Liver (tissue), 9 donors: ENCODE measurements around the gene NADSYN1. TPM values are rescaled to one million over a fixed set of nuclear protein-coding genes. Genes with fewer than 3 reads are reported as not detected.

Experiments used
- DNase-seq: peaks from one replicate; pipeline ENCODE4 v3.0.0-alpha.2; 2017; ENCODE audit warnings: low spot score
- H3K27ac ChIP-seq, 2 donors: one replicate each; pipeline ENCODE4 v1.7.0; 2013; ENCODE audit warnings: inconsistent platforms in 2 of 2, low read length in 2 of 2, control low read depth in 1 of 2, low read depth in 1 of 2, mild to moderate bottlenecking in 1 of 2
- H3K27me3 ChIP-seq, 4 donors: one replicate each; pipeline versions ENCODE4 v1.6.1 to v1.7.0; 2013; ENCODE audit warnings: low read length in 3 of 4, inconsistent platforms in 1 of 4, mild to moderate bottlenecking in 1 of 4, moderate library complexity in 1 of 4; ENCODE audit not compliant: control insufficient read depth in 4 of 4, insufficient read depth in 4 of 4
- H3K36me3 ChIP-seq, 4 donors: one replicate each; pipeline versions ENCODE4 v1.6.1 to v1.7.0; 2013; ENCODE audit warnings: low read length in 3 of 4, mild to moderate bottlenecking in 3 of 4, low read depth in 1 of 4, moderate library complexity in 1 of 4; ENCODE audit not compliant: control insufficient read depth in 4 of 4, insufficient read depth in 3 of 4
- H3K4me1 ChIP-seq, 4 donors: one replicate each; pipeline versions ENCODE4 v1.6.1 to v1.7.0; 2013; ENCODE audit warnings: low read length in 3 of 4, mild to moderate bottlenecking in 3 of 4, moderate library complexity in 1 of 4; ENCODE audit not compliant: control insufficient read depth in 4 of 4, insufficient read depth in 4 of 4
- H3K4me3 ChIP-seq, 3 donors: one replicate each; pipeline versions ENCODE4 v1.6.1 to v1.7.0; 2013; ENCODE audit warnings: low read length in 3 of 3, control low read depth in 1 of 3, low read depth in 1 of 3, mild to moderate bottlenecking in 1 of 3
- H3K9ac ChIP-seq, 2 donors: one replicate each; pipeline ENCODE4 v1.7.0; 2013; ENCODE audit warnings: low read length in 2 of 2, mild to moderate bottlenecking in 2 of 2, moderate library complexity in 2 of 2, control low read depth in 1 of 2, low read depth in 1 of 2
- H3K9me3 ChIP-seq, 4 donors: one replicate each; pipeline versions ENCODE4 v1.6.1 to v1.7.0; 2013; ENCODE audit warnings: low read length in 3 of 4; ENCODE audit not compliant: control insufficient read depth in 4 of 4
- EGR1 ChIP-seq, 2 donors: IDR thresholded peaks; 2 replicates each; pipeline ENCODE4 v1.6.1; 2016 to 2018; ENCODE audit warnings: antibody characterized with exemption in 2 of 2, low read depth in 2 of 2
- FOXA1 ChIP-seq: IDR thresholded peaks from 2 replicates; pipeline ENCODE4 v1.6.1; 2016; ENCODE audit warnings: antibody characterized with exemption
- FOXA2 ChIP-seq: IDR thresholded peaks from 2 replicates; pipeline ENCODE4 v1.6.1; 2016; ENCODE audit warnings: antibody characterized with exemption
- GABPA ChIP-seq, 2 donors: IDR thresholded peaks in 1 of 2; conservative IDR thresholded peaks in 1 of 2; 2 replicates each; pipeline ENCODE4 v1.6.1; 2016; ENCODE audit warnings: antibody characterized with exemption in 2 of 2, mild to moderate bottlenecking in 1 of 2, moderate library complexity in 1 of 2
- HNF4G ChIP-seq: IDR thresholded peaks from 2 replicates; pipeline ENCODE4 v1.6.1; 2016; ENCODE audit warnings: antibody characterized with exemption
- JUND ChIP-seq, 2 donors: IDR thresholded peaks; 2 replicates each; pipeline ENCODE4 v1.6.1; 2016; ENCODE audit warnings: antibody characterized with exemption in 2 of 2
- NR2F2 ChIP-seq: IDR thresholded peaks from 2 replicates; pipeline ENCODE4 v1.6.1; 2016; ENCODE audit warnings: antibody characterized with exemption
- RAD21 ChIP-seq, 2 donors: IDR thresholded peaks; 2 replicates each; pipeline ENCODE4 v1.6.1; 2016; ENCODE audit warnings: antibody characterized with exemption in 2 of 2, mild to moderate bottlenecking in 2 of 2
- RXRA ChIP-seq, 2 donors: IDR thresholded peaks; 2 replicates each; pipeline ENCODE4 v1.6.1; 2017 to 2018; ENCODE audit warnings: antibody characterized with exemption in 2 of 2, mild to moderate bottlenecking in 1 of 2
- SP1 ChIP-seq: IDR thresholded peaks from 2 replicates; pipeline ENCODE4 v1.6.1; 2018; ENCODE audit warnings: antibody characterized with exemption, mild to moderate bottlenecking
- TAF1 ChIP-seq: conservative IDR thresholded peaks from 2 replicates; pipeline ENCODE4 v1.6.1; 2016; ENCODE audit warnings: antibody characterized with exemption, mild to moderate bottlenecking
- YY1 ChIP-seq: IDR thresholded peaks from 2 replicates; pipeline ENCODE4 v1.6.1; 2016; ENCODE audit warnings: antibody characterized with exemption, mild to moderate bottlenecking
- WGBS: extraction: QIAGEN DNeasy Blood & Tissue Kit; methylation state at CpG from one replicate; pipeline ENCODE4 v1.1.7; 2013; 5-methylcytosine and 5-hydroxymethylcytosine counted together
- polyA plus RNA-seq, 2 donors: library from polyadenylated mRNA; stranded (reverse) in 1 of 2; unstranded in 1 of 2; fragments of 200-250 nt in 1 of 2; fragments of >200 nt in 1 of 2; fragmentation: Nextera tagmentation in 1 of 2; extraction: Ambion mirVana in 1 of 2; gene quantifications; one replicate each; pipeline versions ENCODE4 v1.2.1 to v1.2.3, GENCODE V29; 2013 to 2015
- total RNA-seq, 2 donors: library from RNA; depleted of rRNA; stranded (reverse); fragments of >200 nt; gene quantifications; one replicate each; pipeline ENCODE4 v1.2.3, GENCODE V29; 2014
- TF ChIP-seq, protein P1 (sequence below): IDR thresholded peaks from 2 replicates; pipeline ENCODE4 v1.6.1; 2016; ENCODE audit warnings: antibody characterized with exemption
- TF ChIP-seq, protein P2 (sequence below): IDR thresholded peaks from 2 replicates; pipeline ENCODE4 v1.6.1; 2016; ENCODE audit warnings: antibody characterized with exemption, mild to moderate bottlenecking
- TF ChIP-seq, protein P3 (sequence below): IDR thresholded peaks from 2 replicates; pipeline ENCODE4 v1.6.1; 2016; ENCODE audit warnings: antibody characterized with exemption
- TF ChIP-seq, protein P4 (sequence below): fragments of 150-350 bp; IDR thresholded peaks from 2 replicates; pipeline ENCODE4 v1.5.1; 2017; ENCODE audit warnings: improper control_type of control experiment, low read depth, low read length; ENCODE audit not compliant: missing input control
- TF ChIP-seq, protein P5 (sequence below): IDR thresholded peaks from 2 replicates; pipeline ENCODE4 v1.6.1; 2016; ENCODE audit warnings: antibody characterized with exemption
- donor health status: healthy.
- donor health status: healthy.
- donor health status: healthy.
- donor health status: healthy.
- donor health status: healthy.

Gene NADSYN1
- total and polyA plus RNA-seq, 4 donors: 16.6 to 33.6 (median 22.2) TPM

DNA sequence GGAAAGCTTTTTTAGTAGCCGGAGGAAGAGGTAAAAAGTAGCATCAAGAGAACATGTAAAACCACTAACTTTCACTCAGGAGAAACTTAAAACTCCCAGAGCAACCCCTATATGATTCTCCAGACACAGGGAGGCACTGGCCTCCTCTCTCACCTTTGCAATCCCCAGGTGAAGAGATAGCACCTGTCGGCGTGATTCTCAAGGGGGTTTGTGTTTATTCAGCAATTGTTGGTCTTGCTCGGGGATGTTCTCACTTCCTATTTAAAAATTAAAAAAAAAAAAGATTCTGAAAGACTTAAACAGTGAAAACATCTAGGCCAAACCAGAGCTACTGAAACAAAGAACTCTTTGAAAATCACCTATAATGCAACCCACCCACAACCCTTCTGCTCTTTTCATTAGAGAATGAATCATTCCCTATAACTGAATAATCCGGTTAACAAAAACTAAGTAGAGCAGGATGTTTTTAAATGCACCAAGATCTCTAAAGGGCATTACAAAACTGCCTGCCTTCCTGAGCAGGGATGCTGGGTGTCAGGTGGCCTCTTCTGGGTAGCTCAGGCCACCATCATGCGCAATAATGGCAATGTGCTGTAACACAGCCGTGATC lies 29.7 kb upstream of the NADSYN1 start:
- H3K9me3 ChIP-seq: no peaks in the 10 kb centered on the region
- no peak overlapping the region for H3K4me3 ChIP-seq
- no peak overlapping the region for H3K27ac ChIP-seq
- peaks cover 0 to 14% (median 10%) of the 10 kb centered on the region in 4 donors for H3K4me1 ChIP-seq
- no peaks in the 10 kb centered on the region for H3K36me3 ChIP-seq
- no peak overlapping the region for H3K9ac ChIP-seq
- TF ChIP-seq RXRA (IDR thresholded peaks at IDR 0.05): no peak
- TF ChIP-seq, protein P1, sequence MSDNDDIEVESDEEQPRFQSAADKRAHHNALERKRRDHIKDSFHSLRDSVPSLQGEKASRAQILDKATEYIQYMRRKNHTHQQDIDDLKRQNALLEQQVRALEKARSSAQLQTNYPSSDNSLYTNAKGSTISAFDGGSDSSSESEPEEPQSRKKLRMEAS: no peak
- no peak for TF ChIP-seq RAD21 (IDR thresholded peaks at IDR 0.05)
- TF ChIP-seq, protein P2, sequence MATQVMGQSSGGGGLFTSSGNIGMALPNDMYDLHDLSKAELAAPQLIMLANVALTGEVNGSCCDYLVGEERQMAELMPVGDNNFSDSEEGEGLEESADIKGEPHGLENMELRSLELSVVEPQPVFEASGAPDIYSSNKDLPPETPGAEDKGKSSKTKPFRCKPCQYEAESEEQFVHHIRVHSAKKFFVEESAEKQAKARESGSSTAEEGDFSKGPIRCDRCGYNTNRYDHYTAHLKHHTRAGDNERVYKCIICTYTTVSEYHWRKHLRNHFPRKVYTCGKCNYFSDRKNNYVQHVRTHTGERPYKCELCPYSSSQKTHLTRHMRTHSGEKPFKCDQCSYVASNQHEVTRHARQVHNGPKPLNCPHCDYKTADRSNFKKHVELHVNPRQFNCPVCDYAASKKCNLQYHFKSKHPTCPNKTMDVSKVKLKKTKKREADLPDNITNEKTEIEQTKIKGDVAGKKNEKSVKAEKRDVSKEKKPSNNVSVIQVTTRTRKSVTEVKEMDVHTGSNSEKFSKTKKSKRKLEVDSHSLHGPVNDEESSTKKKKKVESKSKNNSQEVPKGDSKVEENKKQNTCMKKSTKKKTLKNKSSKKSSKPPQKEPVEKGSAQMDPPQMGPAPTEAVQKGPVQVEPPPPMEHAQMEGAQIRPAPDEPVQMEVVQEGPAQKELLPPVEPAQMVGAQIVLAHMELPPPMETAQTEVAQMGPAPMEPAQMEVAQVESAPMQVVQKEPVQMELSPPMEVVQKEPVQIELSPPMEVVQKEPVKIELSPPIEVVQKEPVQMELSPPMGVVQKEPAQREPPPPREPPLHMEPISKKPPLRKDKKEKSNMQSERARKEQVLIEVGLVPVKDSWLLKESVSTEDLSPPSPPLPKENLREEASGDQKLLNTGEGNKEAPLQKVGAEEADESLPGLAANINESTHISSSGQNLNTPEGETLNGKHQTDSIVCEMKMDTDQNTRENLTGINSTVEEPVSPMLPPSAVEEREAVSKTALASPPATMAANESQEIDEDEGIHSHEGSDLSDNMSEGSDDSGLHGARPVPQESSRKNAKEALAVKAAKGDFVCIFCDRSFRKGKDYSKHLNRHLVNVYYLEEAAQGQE: no peak
- TF ChIP-seq EGR1 (IDR thresholded peaks at IDR 0.05; ENCODE audit: low read depth in 2 of 2): no peak
- TF ChIP-seq, protein P3, sequence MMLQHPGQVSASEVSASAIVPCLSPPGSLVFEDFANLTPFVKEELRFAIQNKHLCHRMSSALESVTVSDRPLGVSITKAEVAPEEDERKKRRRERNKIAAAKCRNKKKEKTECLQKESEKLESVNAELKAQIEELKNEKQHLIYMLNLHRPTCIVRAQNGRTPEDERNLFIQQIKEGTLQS: no peak
- no peak for TF ChIP-seq TAF1
- no peak for TF ChIP-seq FOXA2
- TF ChIP-seq, protein P4, sequence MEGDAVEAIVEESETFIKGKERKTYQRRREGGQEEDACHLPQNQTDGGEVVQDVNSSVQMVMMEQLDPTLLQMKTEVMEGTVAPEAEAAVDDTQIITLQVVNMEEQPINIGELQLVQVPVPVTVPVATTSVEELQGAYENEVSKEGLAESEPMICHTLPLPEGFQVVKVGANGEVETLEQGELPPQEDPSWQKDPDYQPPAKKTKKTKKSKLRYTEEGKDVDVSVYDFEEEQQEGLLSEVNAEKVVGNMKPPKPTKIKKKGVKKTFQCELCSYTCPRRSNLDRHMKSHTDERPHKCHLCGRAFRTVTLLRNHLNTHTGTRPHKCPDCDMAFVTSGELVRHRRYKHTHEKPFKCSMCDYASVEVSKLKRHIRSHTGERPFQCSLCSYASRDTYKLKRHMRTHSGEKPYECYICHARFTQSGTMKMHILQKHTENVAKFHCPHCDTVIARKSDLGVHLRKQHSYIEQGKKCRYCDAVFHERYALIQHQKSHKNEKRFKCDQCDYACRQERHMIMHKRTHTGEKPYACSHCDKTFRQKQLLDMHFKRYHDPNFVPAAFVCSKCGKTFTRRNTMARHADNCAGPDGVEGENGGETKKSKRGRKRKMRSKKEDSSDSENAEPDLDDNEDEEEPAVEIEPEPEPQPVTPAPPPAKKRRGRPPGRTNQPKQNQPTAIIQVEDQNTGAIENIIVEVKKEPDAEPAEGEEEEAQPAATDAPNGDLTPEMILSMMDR: no peak
- TF ChIP-seq JUND (IDR thresholded peaks at IDR 0.05): no peak
- TF ChIP-seq, protein P5, sequence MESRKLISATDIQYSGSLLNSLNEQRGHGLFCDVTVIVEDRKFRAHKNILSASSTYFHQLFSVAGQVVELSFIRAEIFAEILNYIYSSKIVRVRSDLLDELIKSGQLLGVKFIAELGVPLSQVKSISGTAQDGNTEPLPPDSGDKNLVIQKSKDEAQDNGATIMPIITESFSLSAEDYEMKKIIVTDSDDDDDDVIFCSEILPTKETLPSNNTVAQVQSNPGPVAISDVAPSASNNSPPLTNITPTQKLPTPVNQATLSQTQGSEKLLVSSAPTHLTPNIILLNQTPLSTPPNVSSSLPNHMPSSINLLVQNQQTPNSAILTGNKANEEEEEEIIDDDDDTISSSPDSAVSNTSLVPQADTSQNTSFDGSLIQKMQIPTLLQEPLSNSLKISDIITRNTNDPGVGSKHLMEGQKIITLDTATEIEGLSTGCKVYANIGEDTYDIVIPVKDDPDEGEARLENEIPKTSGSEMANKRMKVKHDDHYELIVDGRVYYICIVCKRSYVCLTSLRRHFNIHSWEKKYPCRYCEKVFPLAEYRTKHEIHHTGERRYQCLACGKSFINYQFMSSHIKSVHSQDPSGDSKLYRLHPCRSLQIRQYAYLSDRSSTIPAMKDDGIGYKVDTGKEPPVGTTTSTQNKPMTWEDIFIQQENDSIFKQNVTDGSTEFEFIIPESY: no peak
- no peak for TF ChIP-seq NR2F2
- TF ChIP-seq GABPA (IDR thresholded peaks at IDR 0.05 in 1 of 2, conservative IDR thresholded peaks at IDR 0.05 in 1 of 2): no peak
- TF ChIP-seq SP1: no peak
- no peak for TF ChIP-seq YY1
- no peak for TF ChIP-seq FOXA1
- no peak for TF ChIP-seq HNF4G
- H3K27me3 ChIP-seq: no peaks in the 10 kb centered on the region
- WGBS: 85% methylated on average over 7 of the region's 7 CpGs
- DNase-seq: no peak
